ENCODE data around the gene MAP3K4.
"Not testable (repeated sequence)": the region's sequence is repeated elsewhere in the genome, so short reads cannot be mapped to it uniquely, and the experiment has no call there.

MAP3K4 gene

DNA sequence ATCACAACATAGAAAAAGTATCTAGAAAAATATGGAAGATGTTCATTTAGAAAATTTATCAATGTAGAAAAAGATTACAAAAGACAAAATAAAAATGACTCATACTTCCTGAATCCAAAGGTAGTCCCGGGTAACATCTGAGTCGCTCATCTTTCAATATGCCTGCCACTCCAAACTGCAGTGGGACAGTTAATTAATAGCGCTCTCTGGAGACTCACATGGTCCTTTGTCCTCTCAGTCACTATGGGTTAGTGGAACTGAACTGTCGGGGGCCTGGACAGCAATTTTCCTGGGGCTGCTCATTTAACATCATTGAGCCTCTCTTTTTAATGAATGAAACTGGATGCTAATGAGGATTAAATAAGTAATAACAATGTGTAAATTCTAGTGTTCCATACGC, 103.4 kb downstream of the MAP3K4 start:
- peak; percentile 20 for DNase-seq

DNA sequence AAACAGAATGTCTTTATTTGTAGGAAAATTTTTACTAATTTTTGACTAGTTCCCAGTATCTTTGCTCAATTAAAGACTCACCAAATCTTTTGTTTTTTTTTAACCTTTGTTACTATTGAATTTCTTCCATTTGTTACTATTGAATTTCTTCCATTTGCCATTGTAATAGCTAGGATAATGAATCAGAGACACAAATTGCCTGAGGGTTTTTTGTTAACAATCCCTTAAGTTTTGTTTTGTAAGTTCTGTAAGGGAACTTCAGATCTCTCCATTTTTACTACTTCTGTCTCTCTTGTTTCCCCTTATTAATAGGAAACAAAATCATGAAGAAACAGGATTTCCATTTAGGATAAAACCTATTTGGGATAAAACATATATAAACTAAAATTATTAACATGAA, 104.3 kb downstream of the MAP3K4 start:
- DNase-seq, result no peak

DNA sequence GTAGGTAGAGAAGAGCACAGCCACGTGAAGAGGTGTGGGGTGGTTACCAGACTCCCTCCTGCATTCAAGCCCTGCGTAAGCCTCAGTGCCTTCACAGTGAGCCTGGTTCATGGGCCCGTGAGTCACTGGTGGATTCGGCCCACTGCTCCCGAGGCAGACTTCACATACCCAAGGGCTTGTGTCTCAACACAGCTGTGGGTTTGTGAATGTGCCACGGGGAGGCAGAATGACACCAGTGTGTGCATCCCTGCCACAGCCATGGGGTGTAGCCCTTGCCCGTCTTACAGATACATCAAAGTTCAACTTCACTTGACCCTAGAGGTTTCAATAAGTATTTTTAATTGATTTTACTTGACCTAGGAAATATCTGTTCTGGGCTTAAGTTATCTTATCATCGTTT, 108.5 kb downstream of the MAP3K4 start:
- no peak for DNase-seq

DNA sequence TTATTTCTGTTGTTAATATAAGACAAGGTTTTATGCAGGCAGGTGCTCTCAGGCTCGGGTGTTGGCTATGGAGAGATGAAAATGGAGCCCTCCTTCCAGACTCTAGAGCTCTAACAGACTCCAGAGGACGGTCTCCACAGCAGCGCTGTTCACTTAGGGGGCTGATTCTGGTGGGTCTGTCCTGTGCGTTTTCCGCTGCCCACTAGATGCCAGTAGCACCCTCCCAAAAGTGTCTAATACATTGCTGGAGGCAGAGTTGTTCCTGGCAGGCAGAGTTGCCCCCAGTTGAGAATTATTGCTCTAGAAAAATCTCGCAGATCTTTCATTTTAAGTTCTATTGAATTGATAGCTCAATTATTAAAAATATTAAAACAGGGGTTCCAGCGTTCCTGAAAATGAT, 109.9 kb downstream of the MAP3K4 start:
- DNase-seq, result no peak

DNA sequence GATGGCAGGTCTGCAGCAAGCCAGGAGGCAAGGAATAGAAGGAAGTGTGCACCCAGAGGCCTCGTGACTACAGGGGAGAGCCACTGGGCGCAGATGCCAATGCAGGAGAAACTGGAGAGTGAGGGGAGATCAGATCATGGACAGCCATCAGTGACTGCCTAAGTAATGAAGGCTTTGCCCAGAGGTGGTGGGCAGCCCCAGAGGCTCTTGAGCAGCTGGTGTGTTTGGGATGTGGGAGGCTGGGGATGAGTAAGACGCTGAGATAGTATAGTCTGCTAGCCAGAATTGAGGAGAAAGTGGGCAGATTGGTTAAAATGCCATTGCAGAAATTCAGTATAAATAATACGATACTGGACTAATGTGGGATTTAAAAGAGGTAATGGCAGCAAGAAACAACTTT, 111.9 kb downstream of the MAP3K4 start:
- DNase-seq, result no peak

DNA sequence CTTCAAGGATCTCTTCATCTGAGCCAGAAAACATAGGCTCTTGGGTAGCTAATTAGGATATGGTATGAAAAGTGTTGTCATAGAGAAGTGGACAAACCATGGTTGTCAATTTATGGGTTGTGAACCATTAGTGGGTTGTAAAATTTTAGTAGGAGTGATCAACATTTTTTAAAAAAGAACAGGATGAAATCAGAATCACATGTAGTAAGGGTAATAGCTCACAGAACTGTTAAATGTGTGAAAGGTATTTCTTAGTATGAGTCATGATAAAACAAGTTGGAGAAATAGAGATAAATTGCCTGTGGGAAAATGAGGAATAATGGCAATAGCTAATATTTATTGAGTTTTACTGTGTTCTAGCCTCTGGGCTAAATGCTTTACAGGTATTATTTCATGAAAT, 113.4 kb downstream of the MAP3K4 start:
- DNase-seq, result peak; percentile 44

DNA sequence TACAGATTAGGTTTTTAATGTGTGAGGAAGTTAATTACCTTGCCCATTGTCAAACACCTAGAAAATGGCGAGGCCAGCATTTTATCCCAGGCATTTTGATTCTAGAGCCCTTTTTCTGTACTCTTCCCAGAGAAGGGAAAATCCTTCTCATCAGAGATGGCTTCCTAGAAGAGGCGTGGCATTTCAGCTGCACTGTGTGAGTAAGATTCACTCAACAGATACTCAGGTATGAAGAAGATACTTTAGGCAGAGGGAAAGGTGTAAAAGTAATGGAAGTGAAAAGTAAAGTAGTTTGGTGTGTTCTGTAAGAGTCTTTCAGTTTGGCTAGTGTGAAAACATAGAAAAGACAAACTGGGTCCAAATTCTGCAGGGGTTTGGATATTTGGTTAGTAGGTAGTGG, 113.8 kb downstream of the MAP3K4 start:
- no peak for DNase-seq

DNA sequence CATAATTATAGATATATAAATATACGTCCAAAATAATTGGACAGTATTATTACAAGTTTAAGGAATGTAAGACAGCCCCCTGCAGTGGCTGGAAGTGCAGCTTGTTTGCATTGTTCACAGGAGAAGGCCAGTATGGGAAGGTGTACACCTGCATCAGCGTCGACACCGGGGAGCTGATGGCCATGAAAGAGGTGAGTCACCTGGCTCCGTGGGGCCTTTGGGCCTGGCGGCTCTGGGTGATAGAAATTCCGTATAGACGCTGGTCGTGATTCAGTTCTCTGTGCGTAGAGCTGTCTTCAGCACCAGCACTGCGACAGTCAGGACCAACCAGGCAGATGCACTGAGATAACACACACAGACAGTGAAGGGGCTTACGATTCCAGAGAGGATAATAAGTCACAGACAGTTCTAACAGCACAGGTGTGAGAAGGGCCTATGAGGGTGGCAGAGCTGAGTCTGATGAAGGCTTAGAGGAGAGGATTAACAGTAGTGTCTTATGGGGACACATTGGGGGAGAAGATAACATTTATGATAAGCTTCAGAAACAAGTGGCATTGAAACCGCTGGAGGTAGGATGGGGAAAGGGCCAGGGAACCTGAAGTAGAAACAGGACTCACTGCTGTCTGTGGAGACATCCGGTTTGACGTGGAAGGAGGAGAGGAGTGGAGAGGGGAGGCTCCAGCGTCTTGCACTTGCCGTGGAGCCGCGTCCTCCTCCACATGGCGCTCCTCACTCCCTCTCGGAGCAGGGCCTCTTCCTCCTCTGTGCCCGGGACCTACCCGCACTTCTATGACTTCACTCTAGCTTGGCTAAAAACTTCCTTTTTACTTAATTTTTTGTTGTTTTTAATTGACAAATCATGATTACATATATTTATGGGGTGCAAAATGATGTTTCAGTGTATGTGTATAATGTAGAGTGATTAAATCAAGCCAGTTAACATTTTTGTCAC, 116.5 kb downstream of the MAP3K4 start:
- DNase-seq, result no peak

DNA sequence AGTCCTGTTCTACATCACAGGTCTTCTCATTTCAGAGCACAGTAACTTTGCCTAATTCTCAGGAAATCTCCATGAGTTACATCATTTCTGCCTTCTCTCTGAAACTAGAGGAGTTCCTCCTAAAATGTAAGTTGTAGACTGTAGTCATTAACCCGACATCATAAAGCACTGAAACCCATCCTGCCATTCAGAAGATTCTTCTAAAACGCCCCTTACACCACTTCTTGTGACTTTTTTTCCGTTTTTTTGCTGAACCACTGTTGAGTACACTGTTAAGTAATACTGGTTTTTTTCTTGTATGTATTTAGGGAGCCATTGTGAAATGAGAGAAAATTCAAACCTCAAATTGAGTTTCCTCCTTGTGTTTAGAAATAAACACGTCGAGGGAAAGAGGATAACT, 117.3 kb downstream of the MAP3K4 start:
- DNase-seq, result no peak

DNA sequence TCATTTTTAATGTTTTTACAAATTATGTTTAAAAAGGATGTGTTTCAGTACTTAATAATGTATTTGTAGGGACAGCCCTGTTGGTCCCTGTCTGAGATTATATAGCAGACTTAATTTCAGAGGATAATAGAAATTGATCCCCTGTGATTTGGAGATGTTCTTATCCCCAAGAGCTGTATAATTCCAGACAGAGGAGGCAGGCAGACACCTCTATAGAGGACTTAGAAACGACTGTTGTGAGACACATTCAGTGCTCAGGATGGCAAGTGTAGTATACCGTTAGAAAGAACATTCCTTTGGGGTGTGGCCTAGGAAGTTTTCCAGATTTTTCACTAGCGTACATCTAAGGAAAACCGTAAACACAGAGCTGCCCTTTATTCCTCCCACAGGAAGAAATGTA, 117.8 kb downstream of the MAP3K4 start:
- no peak for DNase-seq

DNA sequence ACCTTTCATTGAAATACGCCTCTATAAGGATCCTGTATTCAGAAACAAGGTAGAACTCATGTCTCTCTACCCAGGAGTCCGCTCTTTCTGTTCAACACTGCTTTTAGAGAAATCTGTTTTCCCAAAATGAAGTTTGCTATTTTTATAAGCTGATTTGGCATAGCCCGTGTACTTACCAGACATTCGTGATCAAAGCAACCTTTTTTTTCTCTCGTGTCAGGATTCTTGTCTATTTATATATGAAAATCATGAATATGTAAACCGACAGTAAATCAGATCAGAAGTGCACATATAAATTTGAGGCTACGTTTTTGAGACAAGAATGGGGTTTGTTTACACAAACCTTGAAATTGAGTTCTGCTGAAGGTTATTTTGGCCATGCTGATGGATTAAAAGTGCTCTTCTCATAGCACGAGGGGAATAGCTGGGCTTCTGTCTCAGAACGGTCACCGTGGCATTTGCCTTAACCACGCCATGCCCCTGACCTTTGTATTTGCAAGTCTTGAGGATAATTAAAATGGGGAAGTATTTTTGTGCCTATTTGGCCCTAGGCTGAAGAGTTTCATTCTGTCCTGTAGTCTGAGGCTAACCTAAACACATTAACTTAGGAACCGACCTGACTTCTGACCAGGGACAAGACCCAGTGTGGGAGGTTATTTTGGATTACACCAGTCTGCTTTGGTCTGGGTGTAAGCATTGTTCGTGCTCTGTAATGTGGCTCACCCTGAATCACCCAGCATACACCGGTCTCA, 118.6 kb downstream of the MAP3K4 start:
- DNase-seq, result no peak

DNA sequence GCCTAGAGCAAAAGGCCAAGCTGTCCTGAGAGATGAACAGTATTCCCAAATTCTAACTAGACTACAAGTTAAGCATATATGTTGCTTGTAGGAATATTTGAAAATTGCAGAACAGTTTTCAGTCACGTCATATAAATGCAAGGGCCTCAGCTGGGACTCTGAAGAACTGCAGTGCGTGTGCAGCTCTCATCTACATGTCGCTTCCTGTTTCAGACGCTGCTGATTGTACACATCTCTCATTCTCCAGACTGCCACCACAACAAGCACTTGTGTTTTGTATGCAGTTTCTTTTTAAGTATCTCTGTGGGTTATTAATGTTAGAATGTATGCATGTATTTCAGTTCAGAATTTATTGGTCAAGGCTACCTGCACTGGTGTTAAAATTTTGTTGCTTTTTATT, 119.7 kb downstream of the MAP3K4 start:
- no peak for DNase-seq

DNA sequence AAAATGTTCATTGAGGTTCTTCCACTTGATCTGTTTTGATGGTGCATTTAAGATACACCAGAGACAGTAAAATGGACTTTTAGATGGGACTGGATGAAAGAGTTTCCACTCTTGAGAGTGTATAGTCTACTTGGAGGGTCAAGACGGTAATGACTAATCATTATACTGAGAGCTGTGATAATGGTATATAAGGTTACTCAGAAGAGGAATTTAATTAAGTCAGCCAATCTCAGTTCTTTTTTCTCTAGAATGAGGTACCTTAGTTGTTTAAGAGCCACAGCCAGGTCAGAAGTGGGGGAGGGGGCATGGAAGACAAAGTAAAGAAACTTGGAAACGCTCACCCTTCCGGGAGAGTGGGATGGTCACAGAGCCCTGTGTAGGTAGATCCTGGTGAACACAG, 123.9 kb downstream of the MAP3K4 start:
- DNase-seq, result no peak

DNA sequence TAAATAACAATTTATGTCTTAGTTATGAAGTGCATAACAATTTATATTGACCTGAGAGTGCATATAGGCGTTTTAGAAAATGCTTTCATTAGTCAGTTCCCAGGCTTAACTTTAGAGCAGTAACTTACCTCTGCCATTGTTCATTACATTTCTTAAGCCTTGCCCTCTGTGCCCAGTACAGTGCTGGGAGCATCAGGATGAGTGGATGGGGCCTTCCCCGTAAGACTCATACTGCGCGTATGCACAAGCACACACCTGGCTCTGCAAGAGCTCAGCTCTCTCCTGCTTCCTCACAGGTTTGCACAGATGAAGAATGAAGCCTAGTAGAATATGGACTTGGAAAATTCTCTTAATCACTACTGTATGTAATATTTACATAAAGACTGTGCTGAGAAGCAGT, 125.0 kb downstream of the MAP3K4 start:
- DNase-seq, result no peak

DNA sequence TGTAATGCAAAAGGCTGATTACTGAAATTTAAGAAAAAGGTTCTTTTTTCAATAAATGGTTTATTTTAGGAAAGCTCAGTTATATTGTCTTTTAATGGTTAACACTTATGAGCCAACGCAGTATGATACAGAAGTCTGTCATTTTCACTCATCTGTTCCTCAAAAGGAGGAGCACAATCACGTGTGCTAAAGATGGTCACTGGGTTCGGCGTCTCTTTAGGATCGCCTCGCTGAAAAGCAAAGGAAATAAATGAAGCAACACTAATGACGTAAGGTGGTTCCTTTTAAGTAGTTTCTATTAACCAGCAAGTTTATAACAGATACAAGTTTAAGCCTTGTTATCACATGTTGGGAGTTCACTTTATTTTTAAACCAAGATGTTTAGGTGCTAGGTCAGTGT, 125.7 kb downstream of the MAP3K4 start:
- DNase-seq, result no peak

DNA sequence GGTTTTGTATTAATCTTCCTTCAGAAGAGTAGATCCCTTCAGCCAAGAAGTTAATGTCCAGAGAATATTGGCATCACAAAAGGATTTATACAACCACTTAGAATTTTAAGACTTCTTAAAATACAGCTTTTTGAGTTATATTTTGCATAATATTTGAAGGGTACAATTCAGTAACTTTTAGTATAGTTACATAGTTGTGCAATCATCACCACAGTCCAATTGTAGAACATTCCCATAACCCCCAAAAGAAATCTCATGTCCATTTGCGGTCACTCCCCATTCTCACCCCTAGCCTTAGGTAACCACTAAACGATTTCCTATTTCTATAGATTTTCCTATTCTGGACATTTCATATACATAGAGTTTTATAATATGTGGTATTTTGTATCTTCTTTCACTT, 126.4 kb downstream of the MAP3K4 start:
- no peak for DNase-seq

DNA sequence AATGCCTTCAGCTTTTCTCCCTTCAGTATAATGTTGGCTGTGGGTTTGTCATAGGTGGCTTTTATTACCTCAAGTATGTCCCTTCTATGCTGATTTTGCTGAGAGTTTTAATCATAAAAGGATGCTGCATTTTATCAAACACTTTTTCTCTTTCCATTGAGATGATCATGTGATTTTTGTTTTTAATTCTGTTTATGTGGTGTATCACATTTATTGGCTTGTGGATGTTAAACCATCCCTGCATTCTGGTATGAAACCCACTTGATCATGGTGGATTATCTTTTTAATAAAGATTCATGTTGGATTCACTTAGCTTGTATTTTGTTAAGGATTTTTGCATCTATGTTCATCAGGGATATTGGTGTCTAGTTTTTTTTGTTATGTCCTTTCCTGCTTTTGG, 131.8 kb downstream of the MAP3K4 start:
- not testable (repeated sequence) for DNase-seq

DNA sequence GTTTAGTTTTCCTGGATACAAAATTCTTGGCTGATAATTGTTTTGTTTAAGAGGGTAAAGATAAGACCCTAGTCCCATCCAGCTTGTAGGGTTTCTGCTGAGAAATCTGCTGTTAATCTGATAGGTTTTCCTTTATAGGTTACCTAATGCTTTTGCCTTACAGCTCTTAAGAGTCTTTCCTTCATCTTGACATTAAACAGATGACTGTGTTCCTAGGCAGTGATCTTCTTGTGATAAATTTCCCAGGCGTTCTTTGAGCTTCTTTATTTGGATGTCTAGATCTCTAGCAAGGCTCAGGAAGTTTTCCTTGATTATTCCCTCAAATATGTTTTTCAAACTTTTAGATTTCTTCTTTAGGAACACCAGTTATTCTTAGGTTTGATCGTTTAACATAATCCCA, 134.0 kb downstream of the MAP3K4 start:
- DNase-seq, result no peak

DNA sequence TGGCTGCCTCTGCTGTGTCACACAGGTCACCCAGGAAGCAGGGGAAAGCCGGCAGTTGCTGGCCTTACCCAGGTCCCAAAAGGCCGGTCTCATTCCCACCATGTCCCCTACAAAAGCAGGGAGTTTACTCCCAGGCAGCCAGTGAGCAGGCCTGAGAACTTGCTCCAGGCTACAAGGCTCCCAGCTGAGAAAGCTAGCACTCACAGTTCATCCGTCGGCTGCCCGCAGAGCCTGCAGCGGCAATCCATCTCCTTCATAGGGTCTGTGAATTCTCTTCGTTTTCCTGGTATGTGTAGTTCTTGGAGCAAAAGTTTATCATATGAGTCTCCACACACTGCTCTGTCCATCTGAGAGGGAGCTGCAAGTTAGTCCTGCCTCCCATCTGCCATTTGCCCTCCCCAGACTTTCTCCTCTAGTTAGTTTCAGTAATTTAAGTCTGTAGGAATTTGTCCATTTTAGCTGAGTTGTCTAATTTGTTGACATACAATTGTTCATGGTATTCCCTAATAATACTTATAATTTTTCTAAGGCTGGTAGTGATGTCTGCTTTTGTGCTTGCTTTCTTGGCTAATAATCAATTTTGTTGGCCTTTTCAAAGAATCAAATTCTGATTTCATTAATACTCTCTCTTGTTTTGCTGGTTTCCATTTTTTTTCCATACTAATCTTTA, 135.6 kb downstream of the MAP3K4 start:
- DNase-seq, result no peak

DNA sequence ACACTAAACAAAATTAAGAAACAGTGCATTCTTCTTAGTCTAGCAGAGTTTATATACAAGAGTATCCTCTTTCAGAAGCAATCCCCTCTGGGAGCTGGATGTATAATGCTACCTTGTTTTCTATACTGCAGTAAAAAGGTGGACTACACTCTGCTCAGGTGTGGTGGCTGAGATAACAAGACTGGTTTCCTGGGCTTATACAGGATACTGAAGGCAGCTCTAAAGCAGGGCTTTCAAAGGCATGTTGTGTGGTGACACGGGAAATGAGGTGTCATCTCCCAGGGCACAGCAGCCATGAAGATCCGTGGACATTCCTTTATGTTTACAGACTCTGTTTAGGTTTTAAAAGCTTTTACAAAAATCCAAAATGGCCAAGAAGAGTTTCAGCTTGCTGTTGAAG, 136.7 kb downstream of the MAP3K4 start:
- DNase-seq, result no peak

DNA sequence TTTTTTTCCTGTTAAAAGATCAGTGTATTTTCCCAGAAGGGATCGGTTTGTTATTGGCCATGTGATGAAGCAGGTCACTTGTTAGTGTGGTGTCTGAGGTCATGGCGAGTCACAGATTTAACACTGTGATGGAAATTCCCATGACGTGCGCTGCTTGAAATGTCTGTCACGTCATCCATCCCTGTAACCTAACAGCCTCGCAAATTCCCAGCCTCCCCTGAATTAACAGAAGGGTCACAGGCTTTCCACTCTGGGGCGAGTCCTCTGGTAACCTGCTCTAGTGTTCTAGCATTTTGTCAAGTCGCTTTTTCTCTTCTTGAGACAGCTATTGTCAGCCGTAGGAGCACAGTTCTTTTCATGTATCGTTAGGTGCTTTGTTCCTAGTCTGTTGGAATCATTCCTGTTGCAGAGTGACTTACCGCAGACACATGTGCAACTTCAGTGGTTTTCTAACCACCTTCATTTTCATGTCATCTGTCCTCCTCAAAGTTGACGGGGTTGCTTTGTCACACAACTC, 137.2 kb downstream of the MAP3K4 start:
- DNase-seq, result peak; percentile 72

DNA sequence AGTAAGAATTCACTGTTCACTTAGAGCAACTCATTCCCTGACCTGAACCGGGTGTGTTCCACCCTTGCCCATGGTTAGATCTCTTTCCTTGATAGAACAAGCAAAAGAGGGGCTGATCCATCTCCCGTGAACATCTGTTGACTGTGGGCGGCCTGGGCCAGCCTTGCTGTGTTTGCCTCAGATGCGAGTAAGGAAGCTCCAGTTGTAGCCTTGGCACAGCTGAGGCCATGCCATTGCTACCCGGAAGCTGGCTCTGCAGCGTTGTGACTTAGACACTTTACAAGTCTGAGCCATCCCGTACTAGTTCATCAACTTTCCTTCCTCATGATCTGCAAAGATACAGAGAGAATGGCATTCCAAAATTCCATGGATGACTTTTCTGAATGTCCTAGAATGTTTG, 139.0 kb downstream of the MAP3K4 start:
- DNase-seq, result no peak

DNA sequence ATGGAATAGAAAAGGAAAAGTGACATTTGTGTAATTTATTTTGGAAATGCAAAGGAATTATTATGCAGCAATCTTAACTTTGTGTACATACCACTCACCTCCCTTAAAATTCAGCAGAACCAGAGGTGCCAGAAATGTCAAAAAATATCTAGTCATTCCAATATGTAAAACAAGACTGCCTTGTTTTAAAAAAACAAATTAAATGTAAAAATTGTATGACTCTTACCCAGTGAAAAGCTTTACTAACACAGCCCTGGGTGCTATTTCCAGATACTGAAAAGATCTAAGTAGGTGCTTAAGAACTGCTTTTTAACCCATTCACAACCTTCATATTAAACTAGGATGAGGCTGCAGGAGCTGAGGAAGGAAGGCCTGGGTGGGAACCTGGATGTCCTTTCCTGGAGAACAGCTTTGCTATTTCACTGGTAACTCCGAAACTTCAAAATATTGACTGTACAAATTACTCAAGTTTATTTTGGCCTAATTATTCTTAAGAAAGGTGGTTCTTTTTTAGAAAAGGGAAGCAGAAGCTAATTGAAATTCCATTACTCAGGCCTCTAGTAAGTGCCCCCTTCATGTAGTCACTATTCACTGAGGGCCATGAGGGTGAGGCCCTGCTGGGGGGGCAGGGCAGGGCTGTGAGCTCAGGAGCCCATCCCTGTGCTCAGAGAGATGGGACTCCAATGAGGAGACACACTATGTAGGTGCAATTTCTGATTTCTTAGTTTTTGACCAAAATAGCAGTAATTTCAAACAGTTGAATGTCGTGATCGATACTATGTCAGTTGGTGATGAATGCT, 139.6 kb downstream of the MAP3K4 start:
- no peak for DNase-seq
